Endometrium (tissue), 2 donors: ENCODE results near the gene MORN1.

ENCODE experiments used
- FAIRE-seq: peaks from 2 replicates; lab custom pipeline; 2012; peaks lifted over from hg19 to GRCh38; lab: Jason Lieb, UNC
- donor health status: control.
- donor health status: control.

The MORN1 gene

GRCh38 chr1:2372551-2373490 is 18.5 kb downstream of the MORN1 start:
- FAIRE-seq = no peak

GRCh38 chr1:2368053-2368744 is 23.2 kb downstream of the MORN1 start:
- FAIRE-seq = no peak

GRCh38 chr1:2363847-2364513 is 27.4 kb downstream of the MORN1 start:
- no peak for FAIRE-seq

GRCh38 chr1:2360588-2361364 is 30.6 kb downstream of the MORN1 start:
- no peak for FAIRE-seq

- FAIRE-seq = no peak
Observed at GRCh38 chr1:2358651-2359640, 32.4 kb downstream of the MORN1 start.

- FAIRE-seq = no peak
Observed at GRCh38 chr1:2358072-2358471, 33.3 kb downstream of the MORN1 start.

GRCh38 chr1:2356911-2357845 is 34.2 kb downstream of the MORN1 start:
- no peak for FAIRE-seq

GRCh38 chr1:2356401-2356800 is 35.0 kb downstream of the MORN1 start:
- no peak for FAIRE-seq

GRCh38 chr1:2355373-2356261 is 35.7 kb downstream of the MORN1 start:
- FAIRE-seq = no peak

- FAIRE-seq = no peak
Observed at GRCh38 chr1:2354511-2355372, 36.6 kb downstream of the MORN1 start.

- FAIRE-seq = no peak
Observed at GRCh38 chr1:2353551-2354438, 37.6 kb downstream of the MORN1 start.

GRCh38 chr1:2352897-2353550 is 38.3 kb downstream of the MORN1 start:
- FAIRE-seq = no peak

GRCh38 chr1:2352341-2352896 is 38.9 kb downstream of the MORN1 start:
- no peak for FAIRE-seq

- no peak for FAIRE-seq
Observed at GRCh38 chr1:2351723-2352122, 39.6 kb downstream of the MORN1 start.

- FAIRE-seq = no peak
Observed at GRCh38 chr1:2350911-2351655, 40.3 kb downstream of the MORN1 start.
